Mesendoderm (in vitro differentiated cells): Measurements from ENCODE around the gene ETV4.
A peak's percentile ranks its signal among the peaks of the same experiment; 100 is the strongest.

Experiments used
- DNase-seq: peaks from one replicate; pipeline ENCODE4 v3.0.0; 2013
- H2AK5ac ChIP-seq: 2 replicates; pipeline ENCODE4 v1.6.1; 2013; ENCODE audit warnings: low read length, inconsistent platforms
- H2BK120ac ChIP-seq: 2 replicates; pipeline ENCODE4 v1.6.1; 2013; ENCODE audit warnings: low read depth, mild to moderate bottlenecking, low read length, moderate library complexity, mixed read lengths
- H2BK15ac ChIP-seq: replicated peaks from 2 replicates; pipeline ENCODE4 v1.6.1; 2013; ENCODE audit warnings: low read depth, mild to moderate bottlenecking, moderate library complexity
- H2BK5ac ChIP-seq: 2 replicates; pipeline ENCODE4 v1.6.1; 2013; ENCODE audit warnings: low read length, inconsistent platforms
- H3K18ac ChIP-seq: 2 replicates; pipeline ENCODE4 v1.6.1; 2013; ENCODE audit warnings: mild to moderate bottlenecking, low read length, mixed read lengths
- H3K23ac ChIP-seq: one replicate; pipeline ENCODE4 v1.6.1; 2013; ENCODE audit warnings: low read length
- H3K27ac ChIP-seq: 2 replicates; pipeline ENCODE4 v1.5.1; 2013; ENCODE audit warnings: low read depth, mild to moderate bottlenecking, inconsistent platforms, low read length, moderate library complexity
- H3K27me3 ChIP-seq: 2 replicates; pipeline ENCODE4 v1.6.1; 2013; ENCODE audit warnings: low read length, control low read depth, mild to moderate bottlenecking, inconsistent platforms; ENCODE audit not compliant: insufficient read depth, poor library complexity
- H3K36me3 ChIP-seq: 2 replicates; pipeline ENCODE4 v1.6.1; 2013; ENCODE audit warnings: low read length, inconsistent platforms; ENCODE audit not compliant: control insufficient read depth, insufficient read depth
- H3K4ac ChIP-seq: one replicate; pipeline ENCODE4 v1.6.1; 2013; ENCODE audit warnings: low read depth, mild to moderate bottlenecking, low read length, moderate library complexity
- H3K4me1 ChIP-seq: 2 replicates; pipeline ENCODE4 v1.6.1; 2013; ENCODE audit warnings: low read depth, low read length, inconsistent platforms; ENCODE audit not compliant: control insufficient read depth
- H3K4me2 ChIP-seq: 2 replicates; pipeline ENCODE4 v1.6.1; 2013; ENCODE audit warnings: low read length
- H3K4me3 ChIP-seq: 2 replicates; pipeline ENCODE4 v1.5.1; 2013; ENCODE audit warnings: mild to moderate bottlenecking, low read length
- H3K56ac ChIP-seq: one replicate; pipeline ENCODE4 v1.6.1; 2013; ENCODE audit warnings: low read length
- H3K79me1 ChIP-seq: 2 replicates; pipeline ENCODE4 v1.6.1; 2013; ENCODE audit warnings: low read length, inconsistent platforms
- H3K79me2 ChIP-seq: 2 replicates; pipeline ENCODE4 v1.6.1; 2013; ENCODE audit warnings: mild to moderate bottlenecking, low read length; ENCODE audit not compliant: control insufficient read depth, insufficient read depth
- H3K9ac ChIP-seq: 2 replicates; pipeline ENCODE4 v1.6.1; 2013; ENCODE audit warnings: low read length, inconsistent platforms
- H4K5ac ChIP-seq: one replicate; pipeline ENCODE4 v1.6.1; 2013; ENCODE audit warnings: low read length
- H4K8ac ChIP-seq: one replicate; pipeline ENCODE4 v1.6.1; 2013; ENCODE audit warnings: low read depth, mild to moderate bottlenecking, control low read depth, low read length, moderate library complexity
- WGBS: extraction: QIAGEN DNeasy Blood & Tissue Kit; methylation state at CpG from one replicate; pipeline ENCODE4 v1.1.7; 2013; ENCODE audit warnings: low lambda C conversion rate, missing lambda C conversion rate; ENCODE audit not compliant: insufficient coverage; ENCODE audit errors: extremely low coverage; 5-methylcytosine and 5-hydroxymethylcytosine counted together

ETV4 gene

DNA sequence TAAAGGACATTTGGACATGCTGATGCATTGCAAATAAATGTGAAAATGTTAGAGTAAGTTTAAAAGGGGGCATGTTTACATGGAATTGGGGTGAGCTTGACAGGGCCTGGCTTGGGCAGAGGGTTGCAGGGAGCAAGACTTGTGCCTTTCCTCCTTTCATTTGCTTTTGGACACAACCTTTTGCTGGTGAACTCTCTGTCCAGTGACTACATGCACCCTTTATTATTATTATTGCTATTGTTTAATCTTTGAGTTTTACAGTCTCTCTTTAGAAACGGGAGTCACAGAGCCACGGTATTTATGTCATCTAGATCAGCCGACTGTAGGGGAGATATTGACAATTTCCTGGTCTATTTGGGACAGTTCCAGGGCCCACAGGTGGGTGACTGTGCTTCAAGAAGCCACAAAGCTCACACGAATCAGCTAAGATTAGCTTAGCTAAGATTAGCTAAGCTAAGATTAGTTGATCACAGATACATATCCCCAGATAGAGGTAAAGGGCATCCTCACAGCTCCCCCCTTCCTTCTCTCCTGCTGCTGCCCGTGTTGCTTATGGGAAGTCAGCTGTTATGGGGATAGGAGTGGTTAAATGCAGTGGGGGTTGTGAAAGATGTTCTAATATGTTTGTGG is 28.9 kb upstream of the ETV4 start:
- Histone ChIP-seq H3K79me1 (no peaks in the 10 kb centered on the region), H2BK15ac (no peak overlapping the region), H3K9ac (no peak overlapping the region), H4K5ac (no peak overlapping the region), H3K4me3 (no peak overlapping the region), H3K23ac (no peak overlapping the region), H2AK5ac (no peak overlapping the region), H2BK120ac (no peak overlapping the region), H3K18ac (no peak overlapping the region), H2BK5ac (no peak overlapping the region), H3K4me2 (no peak overlapping the region), H3K4ac (no peak overlapping the region), H3K4me1 (peaks cover 1% of the 10 kb centered on the region), H3K27ac (no peak overlapping the region), H4K8ac (no peak overlapping the region), H3K79me2 (no peaks in the 10 kb centered on the region), H3K27me3 (no peaks in the 10 kb centered on the region), H3K36me3 (no peaks in the 10 kb centered on the region), H3K56ac (no peak overlapping the region)
- no peak for DNase-seq
- no CpG with 5 or more reads among the region's 5 CpGs for WGBS

DNA sequence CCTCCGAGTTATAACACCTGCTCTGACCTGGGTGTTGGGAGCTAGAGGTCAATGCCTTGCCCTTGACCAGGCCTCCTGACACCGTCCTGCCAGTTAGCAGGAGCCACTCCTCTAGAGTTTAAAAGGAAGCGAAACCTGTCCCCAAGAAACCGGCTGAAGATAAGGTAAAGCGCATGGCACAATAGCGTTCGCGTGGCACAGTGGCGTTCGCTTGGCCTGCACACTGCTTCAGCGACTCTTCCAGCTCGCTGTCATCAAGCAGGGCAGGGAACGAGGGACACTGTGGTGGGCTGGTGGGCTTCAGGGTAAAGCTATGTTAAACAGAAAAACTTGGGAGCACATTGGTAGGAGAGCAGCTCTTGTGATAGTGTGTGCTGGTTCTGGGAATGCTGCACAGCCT is 28.2 kb upstream of the ETV4 start:
- Histone ChIP-seq H4K5ac (no peak overlapping the region), H3K4me1 (peaks cover 1% of the 10 kb centered on the region), H3K79me1 (no peaks in the 10 kb centered on the region), H3K27ac (no peak overlapping the region), H2AK5ac (no peak overlapping the region), H4K8ac (no peak overlapping the region), H3K79me2 (no peaks in the 10 kb centered on the region), H2BK5ac (no peak overlapping the region), H2BK120ac (no peak overlapping the region), H3K4me2 (no peak overlapping the region), H3K36me3 (no peaks in the 10 kb centered on the region), H2BK15ac (no peak overlapping the region), H3K18ac (no peak overlapping the region), H3K27me3 (no peaks in the 10 kb centered on the region), H3K9ac (no peak overlapping the region), H3K4me3 (no peak overlapping the region), H3K56ac (peak overlapping the region; percentile 44), H3K4ac (no peak overlapping the region), H3K23ac (no peak overlapping the region)
- DNase-seq = no peak
- WGBS = no CpG with 5 or more reads among the region's 13 CpGs

DNA sequence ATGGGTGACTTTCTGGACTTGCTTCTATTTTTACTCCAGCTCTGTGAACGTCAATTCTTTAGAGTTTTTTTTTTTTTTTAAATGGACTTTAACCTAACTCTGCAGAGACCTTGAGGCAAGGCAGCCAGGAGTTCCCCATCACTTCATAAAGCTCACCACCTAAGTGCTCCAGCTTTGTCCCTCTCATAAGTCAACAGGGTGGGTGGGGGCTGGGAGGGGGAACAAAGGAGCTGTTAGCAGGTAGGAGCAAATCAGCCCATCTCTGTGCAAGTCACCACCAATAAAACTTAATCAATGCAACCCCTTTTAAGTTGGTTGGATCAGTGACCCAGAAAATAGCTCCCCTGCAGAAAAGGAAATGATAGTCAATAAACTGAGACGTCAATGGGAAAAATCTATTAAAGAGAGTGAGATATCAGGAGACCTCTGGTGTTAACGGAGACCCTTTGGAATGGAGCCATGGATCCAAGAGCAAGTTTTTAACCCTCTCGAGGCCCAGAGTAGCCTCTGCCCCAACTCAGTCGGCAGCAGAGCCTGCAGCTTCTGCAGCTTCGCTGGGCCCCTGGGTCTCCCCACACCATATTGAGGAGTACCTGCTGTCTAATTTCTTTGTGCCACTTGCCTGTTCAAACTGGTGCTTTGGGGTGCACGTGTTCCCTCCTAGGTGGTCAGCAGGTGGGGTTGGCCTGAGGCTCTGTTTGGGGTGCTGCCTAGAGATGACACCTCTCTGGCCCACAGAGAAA is 27.6 kb upstream of the ETV4 start:
- no peak overlapping the region for H2AK5ac ChIP-seq
- no peak for DNase-seq
- no CpG with 5 or more reads among the region's 7 CpGs for WGBS

DNA sequence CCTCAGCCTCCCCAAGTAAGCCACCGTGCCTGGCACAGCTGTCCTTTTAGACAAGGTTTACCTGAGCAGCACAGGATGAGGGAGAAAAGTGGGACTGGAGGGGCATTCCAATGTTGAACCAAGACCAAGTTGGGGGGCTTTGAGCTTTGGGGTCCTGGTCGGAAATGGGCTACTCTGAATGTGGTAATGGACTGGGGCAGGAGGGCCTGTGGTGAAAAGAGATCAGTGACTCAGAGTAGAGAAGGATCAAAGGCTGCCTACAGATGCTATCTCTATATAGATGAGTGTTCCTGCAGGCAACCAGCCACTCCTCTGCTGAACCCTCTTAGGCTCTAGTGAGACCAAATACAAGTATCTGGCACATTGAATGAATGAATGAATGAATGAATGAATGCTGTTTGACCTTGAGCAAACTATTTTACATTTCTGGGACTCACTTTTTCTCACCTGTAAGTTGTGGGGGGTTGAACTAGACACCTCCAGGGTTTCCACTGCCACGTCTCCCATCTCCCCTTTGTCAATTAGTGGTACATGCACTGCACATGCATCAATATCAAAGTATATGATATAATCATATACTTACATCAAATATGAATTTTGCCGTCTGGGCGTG is 26.3 kb upstream of the ETV4 start:
- H4K5ac ChIP-seq = no peak overlapping the region
- no peak overlapping the region for H3K27ac ChIP-seq
- no peaks in the 10 kb centered on the region for H3K36me3 ChIP-seq
- no peak overlapping the region for H3K18ac ChIP-seq
- no peak overlapping the region for H3K23ac ChIP-seq
- H3K4me3 ChIP-seq = no peak overlapping the region
- H3K79me1 ChIP-seq = no peaks in the 10 kb centered on the region
- no peak overlapping the region for H3K4me2 ChIP-seq
- H3K27me3 ChIP-seq = no peaks in the 10 kb centered on the region
- WGBS = no CpG with 5 or more reads among the region's 5 CpGs
- H2AK5ac ChIP-seq = no peak overlapping the region
- H3K4ac ChIP-seq = no peak overlapping the region
- H2BK120ac ChIP-seq = no peak overlapping the region
- H2BK5ac ChIP-seq = no peak overlapping the region
- no peak overlapping the region for H3K9ac ChIP-seq
- H3K79me2 ChIP-seq = no peaks in the 10 kb centered on the region
- H3K4me1 ChIP-seq = peaks cover 1% of the 10 kb centered on the region
- no peak overlapping the region for H3K56ac ChIP-seq
- no peak overlapping the region for H2BK15ac ChIP-seq
- peak; percentile 85 for DNase-seq
- H4K8ac ChIP-seq = no peak overlapping the region

More for the DNA sequence above, 27.6 kb upstream of the ETV4 start:
- no peak overlapping the region for H3K4ac ChIP-seq
- H3K23ac ChIP-seq = no peak overlapping the region
- H3K27ac ChIP-seq = no peak overlapping the region
- no peak overlapping the region for H2BK15ac ChIP-seq
- no peak overlapping the region for H3K9ac ChIP-seq
- H3K4me2 ChIP-seq = no peak overlapping the region
- peaks cover 1% of the 10 kb centered on the region for H3K4me1 ChIP-seq
- no peak overlapping the region for H2BK5ac ChIP-seq
- no peak overlapping the region for H3K56ac ChIP-seq
- H3K79me2 ChIP-seq = no peaks in the 10 kb centered on the region
- H4K5ac ChIP-seq = no peak overlapping the region
- H4K8ac ChIP-seq = no peak overlapping the region
- H3K27me3 ChIP-seq = no peaks in the 10 kb centered on the region
- no peak overlapping the region for H2BK120ac ChIP-seq
- no peak overlapping the region for H3K18ac ChIP-seq
- H3K36me3 ChIP-seq = no peaks in the 10 kb centered on the region
- no peak overlapping the region for H3K4me3 ChIP-seq
- H3K79me1 ChIP-seq = no peaks in the 10 kb centered on the region

DNA sequence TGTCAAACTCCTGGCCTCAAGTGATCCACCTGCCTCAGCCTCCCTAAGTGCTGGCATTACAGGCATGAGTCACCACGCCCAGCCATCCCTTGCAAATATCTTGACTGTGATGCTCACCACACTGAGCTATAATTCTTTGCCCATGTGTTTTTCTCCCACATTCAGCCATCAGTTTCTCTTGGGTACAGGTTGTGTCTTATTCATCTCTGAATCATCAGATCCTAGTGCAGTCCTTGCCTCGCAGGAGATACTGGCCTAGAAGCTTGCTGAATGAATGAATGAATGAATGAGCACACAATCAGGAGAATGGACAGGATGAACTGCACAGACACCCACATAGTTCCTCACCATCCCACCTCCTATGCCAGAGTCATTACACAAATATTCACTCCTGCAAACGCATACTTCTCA is 24.4 kb upstream of the ETV4 start:
- Histone ChIP-seq H2BK5ac (no peak overlapping the region), H3K4me1 (peaks cover 1% of the 10 kb centered on the region), H3K79me1 (no peaks in the 10 kb centered on the region), H3K9ac (no peak overlapping the region), H3K23ac (no peak overlapping the region), H3K56ac (no peak overlapping the region), H3K27me3 (no peaks in the 10 kb centered on the region), H2AK5ac (no peak overlapping the region), H2BK15ac (no peak overlapping the region), H3K4me2 (no peak overlapping the region), H3K4ac (no peak overlapping the region), H3K4me3 (no peak overlapping the region), H3K18ac (no peak overlapping the region), H3K36me3 (no peaks in the 10 kb centered on the region), H3K79me2 (no peaks in the 10 kb centered on the region), H2BK120ac (no peak overlapping the region), H3K27ac (no peak overlapping the region), H4K5ac (no peak overlapping the region), H4K8ac (no peak overlapping the region)
- DNase-seq = no peak
- no CpG with 5 or more reads among the region's 3 CpGs for whole genome bisulfite sequencing
